ENCODE data around the gene SPDYC.

Gene SPDYC

DNA sequence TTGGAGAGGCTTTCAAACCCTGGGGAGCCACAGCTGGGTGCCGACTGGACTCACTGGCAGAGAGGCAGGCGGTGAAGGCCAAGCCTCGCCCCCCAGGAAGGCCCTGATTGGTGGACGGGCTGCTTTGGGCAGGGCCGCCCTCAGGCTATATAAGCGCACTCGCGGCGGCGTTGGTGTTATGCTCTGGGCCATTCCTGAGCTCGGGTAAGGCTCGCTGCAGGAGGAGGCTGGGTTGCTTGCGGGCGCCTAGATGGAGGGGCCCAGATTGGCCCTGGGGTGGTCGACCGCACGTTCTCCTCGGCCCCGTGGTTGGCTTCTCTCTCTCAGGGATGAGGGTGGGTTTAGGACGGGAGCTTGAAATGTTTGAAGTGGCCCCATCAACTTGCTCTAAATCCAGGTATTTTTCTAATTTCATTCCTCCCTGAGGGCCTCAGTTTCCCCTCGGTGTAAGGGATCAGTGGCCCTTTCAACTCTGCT, at the start of gene SPDYC:
Gene SPDYC (plus strand): TSS at position 176 of the 477 bp plus-strand sequence. CDS start 1,125 bp downstream, outside the sequence.
- no peak for DNase-seq

- DNase-seq = no peak
Measured at GRCh38 chr11:65120831-65121230, 49.2 kb upstream of the SPDYC start.

- DNase-seq = peak; percentile 49
Measured at GRCh38 chr11:65121447-65121864, 48.6 kb upstream of the SPDYC start.

DNA sequence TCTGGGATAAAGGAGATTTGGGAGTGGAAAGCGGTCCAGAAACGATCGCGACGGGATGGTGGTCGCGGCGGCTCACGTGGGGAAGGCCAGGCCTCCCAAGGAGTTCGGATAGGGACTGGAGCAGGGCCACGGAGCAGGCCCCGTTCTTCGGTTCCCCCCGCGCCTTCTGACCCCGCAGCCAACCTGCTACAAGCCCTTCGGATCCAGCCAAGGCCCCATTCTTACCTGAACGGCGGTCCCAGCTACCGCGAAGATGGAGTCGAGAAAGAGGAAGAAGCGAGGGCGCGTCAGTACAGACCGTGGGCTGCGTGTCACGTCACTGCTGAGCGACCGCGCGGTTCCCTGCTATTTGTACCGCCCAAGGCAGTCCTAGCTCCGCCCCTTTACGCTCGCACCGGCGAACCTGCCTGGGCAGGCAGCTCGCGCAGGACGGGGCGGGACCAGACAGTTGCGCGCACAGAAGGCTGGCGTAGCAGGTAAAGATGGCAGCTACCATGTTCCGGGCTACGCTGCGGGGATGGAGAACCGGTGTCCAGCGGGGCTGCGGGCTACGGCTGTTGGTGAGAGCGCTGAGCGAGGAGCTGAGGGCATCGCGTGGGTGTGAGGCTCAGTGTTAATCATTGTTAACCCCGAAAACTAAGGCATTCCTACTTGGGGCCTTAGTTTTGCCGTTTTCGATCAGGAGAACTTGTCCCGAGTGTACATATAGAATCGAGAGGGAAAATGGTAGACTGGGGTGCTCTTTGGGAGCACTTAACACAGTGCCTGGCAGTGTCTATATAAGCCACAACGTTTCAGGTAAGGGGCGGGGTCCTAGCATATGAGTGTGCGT, 48.0 kb upstream of the SPDYC start, which contains the start of the genes FAU and MRPL49:
Gene FAU (minus strand): TSS at position 270 of the 832 bp plus-strand sequence. CDS start 321 bp downstream, outside the sequence.
Gene MRPL49 (plus strand): TSS at position 457 of the 832 bp plus-strand sequence. CDS start 26 bp downstream, at position 483.
- peak; percentile 99 for DNase-seq

DNA sequence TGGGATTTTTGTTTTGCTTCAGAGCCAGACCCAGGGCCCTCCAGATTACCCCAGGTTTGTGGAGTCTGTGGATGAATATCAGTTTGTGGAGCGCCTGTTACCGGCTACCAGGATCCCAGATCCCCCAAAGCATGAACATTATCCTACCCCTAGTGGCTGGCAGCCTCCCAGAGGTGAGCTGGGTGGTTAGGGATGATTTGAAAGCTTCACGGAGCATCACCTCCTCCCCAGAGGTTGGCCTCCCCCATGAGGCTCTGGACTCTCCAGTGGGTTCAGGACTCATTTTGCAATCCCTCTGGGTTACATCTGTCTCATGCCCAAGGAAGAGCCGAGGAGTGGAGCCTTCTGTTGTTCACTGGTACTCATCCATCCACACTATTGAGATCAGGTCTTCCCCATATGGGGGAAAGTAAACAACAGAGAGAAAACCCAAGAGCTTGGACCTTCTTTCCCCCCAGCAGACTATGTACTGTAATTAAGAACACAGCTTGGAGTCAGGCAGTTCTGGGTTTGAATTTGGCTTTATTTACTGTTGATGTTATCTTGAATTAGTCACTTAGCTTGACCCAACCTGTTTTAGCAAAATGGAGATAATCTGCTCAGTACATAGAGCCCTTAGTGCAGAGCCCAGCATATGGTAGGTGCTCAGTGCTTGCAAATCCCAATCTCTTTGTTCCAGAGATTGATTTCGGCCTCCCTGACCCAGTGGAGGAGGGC, 45.4 kb upstream of the SPDYC start:
- no peak for DNase-seq

DNA sequence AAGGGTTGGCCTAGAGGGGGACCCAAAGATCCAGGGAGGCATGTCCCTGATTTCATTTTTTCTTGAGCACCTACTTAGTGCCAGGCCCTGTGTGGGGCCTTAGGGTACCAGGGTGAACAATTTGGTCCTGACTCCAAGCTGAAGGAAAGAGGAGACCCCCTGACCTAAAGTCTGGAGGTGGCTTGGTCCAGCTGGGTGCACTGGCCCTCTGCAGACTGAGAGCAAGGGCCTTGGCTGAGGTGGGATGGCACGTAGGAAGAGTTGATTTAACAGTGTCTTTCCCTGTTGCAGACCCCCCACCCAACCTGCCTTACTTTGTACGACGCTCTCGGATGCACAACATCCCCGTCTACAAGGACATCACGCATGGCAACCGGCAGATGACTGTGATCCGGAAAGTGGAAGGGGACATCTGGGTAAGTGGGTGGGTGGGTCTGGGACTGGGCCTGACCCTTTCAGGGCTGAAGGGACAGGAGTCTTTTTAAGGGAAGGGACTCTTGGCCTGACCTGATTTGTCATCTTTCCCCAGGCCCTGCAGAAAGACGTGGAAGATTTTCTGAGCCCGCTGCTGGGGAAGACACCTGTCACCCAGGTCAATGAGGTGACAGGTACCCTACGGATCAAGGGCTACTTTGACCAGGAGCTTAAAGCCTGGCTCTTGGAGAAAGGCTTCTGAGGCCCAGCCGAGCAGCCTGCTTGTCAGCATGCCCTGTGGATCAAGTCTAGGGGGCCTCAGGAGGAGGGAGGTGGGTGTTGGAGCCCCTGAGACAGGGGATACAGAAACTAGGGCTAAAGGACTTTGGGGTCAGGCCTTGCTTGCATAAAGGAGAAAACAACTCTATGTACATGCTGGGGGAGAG, 44.6 kb upstream of the SPDYC start:
- DNase-seq = no peak

GRCh38 chr11:65126624-65127274, 43.3 kb upstream of the SPDYC start:
- DNase-seq = no peak

GRCh38 chr11:65127473-65128181, 42.4 kb upstream of the SPDYC start:
- DNase-seq = no peak

DNA sequence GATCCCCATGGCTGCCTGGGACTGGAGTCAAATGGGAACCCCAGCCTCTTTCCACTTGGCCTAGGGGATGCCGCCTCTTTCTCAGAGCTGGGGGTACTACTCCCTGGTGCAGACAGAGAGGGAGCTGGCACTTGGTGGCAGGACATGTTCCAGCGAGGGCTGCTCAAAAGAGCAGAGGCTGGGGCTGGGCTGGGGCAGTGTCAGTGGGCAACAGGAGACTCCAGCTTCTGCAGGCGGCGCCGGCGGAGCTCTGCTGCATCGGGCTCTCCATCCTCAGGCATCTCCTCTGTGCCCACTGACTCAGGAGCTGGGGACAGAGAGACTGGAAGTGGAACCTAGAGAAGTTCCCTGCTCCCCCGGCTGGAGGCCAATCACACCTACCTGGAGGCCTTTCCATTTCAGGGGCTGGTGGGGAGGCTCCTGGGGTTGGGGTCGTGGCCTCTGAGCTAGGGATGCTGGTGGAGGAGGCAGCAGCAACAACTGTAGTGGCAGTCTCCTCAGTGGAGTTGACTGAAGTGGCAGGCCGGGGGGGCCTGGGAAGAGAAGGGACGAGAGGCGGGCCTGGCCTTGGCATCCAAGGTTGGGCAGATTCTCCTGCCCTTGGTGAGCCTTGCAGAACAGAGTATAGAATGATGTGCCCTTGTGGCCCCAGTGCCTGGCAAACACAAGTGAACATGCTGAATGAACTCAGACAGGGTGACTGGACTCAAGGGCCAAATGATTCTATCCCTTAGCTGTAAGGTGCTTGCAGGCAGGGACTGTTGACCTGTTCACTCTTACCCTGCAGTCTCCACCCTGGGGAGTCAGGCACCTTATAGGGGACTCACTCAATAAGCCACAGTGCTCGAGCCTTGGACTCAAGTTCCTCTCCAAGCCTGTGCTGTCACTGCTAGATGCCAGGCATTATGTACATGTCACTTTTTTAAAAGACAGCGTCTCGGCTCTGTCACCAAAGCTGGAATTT, 41.6 kb upstream of the SPDYC start:
- no peak for DNase-seq

GRCh38 chr11:65129649-65130441, 40.2 kb upstream of the SPDYC start:
- DNase-seq = peak in 1 of 2 donors; percentile 43

- no peak for DNase-seq
Measured at GRCh38 chr11:65130631-65131416, 39.2 kb upstream of the SPDYC start.

- DNase-seq = no peak
Measured at GRCh38 chr11:65131417-65131776, 38.6 kb upstream of the SPDYC start.

DNA sequence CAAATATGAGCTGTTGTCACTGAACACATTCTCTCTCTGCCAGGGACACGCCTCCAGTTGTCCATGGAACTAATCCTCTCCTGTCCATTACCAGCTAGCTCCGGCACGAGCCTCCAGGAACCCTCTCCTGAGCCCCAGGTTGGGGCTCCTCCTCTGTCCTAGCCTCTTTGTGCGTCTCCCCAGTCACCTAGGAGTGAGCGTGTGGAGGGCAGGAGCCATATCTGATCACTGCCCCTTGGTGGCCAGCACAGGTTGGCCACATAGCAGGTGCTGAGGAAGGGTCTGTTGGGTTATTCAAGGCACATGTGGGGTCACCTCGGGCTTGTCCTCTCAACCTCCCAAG, 38.2 kb upstream of the SPDYC start:
- no peak for DNase-seq

GRCh38 chr11:65132238-65132987, 37.6 kb upstream of the SPDYC start:
- peak in 1 of 2 donors; percentile 63 for DNase-seq

- peak; percentile 55 to 68 for DNase-seq
Measured at GRCh38 chr11:65132988-65133700, 36.9 kb upstream of the SPDYC start.

DNA sequence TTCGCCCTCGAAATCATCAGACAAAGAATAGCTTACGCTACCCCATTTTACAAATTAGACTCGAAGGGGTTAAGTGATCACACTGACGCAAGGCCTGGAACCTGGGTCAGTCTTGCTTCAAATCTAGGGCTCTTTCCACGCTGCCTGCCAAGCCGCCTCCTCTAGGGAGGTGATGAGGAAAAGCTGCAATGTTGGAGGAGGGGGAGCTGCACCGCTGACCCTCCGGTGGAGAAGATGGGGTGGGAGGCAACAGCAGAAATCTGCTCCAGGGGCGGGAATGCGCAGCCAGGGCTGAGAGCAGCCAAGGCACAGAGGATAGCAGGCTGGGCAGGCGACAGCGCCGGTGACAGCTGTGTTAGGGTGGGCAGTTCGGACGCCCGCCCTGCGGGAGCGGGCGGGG, 36.3 kb upstream of the SPDYC start:
- DNase-seq = no peak
